Transverse colon (tissue), 3 donors: Measurements from ENCODE around the gene CDK9.

Source experiments
- EP300 ChIP-seq: sonication (generic); formaldehyde crosslinking; IDR thresholded peaks from one replicate; pipeline ENCODE4 v1.6.1; 2017; ENCODE audit warnings: antibody characterized with exemption, low read depth
- POLR2A ChIP-seq: fragments of 450-650 bp; IDR thresholded peaks from one replicate; pipeline ENCODE4 v1.6.1; 2016; ENCODE audit warnings: antibody characterized with exemption, mild to moderate bottlenecking, moderate library complexity
- TF ChIP-seq, protein P1 (sequence below), 5 experiments: fragments of 200-600 bp in 3 of 5; fragments of 450-650 bp in 2 of 5; sonication (generic) in 3 of 5; IDR thresholded peaks; 1 replicate in 2 of 5; 2 replicates in 3 of 5; pipeline ENCODE4 v1.5.1; 2016 to 2017; ENCODE audit warnings: antibody characterized with exemption in 5 of 5, inconsistent platforms in 3 of 5, mild to moderate bottlenecking in 2 of 5, moderate library complexity in 1 of 5

DNA sequence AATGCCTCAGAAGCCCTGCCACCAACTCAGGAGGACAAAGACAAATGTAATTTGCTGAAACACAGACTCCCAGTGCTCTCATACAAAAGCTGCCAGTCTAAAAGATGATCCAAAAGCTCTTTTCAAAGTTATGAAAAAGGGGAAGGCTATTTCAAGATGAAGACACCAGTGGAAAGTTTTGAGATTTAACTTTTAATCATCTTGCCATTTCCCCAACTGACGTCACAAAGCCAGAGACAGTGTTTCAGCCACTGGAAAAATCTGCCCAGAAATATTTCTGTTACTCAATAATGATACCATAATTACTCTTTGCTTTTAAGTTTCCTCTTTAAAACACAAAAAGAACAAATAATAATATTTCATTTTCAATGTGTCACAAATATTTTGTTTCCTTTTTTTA, 47.7 kb downstream of the CDK9 start:
- TF ChIP-seq, protein P1, sequence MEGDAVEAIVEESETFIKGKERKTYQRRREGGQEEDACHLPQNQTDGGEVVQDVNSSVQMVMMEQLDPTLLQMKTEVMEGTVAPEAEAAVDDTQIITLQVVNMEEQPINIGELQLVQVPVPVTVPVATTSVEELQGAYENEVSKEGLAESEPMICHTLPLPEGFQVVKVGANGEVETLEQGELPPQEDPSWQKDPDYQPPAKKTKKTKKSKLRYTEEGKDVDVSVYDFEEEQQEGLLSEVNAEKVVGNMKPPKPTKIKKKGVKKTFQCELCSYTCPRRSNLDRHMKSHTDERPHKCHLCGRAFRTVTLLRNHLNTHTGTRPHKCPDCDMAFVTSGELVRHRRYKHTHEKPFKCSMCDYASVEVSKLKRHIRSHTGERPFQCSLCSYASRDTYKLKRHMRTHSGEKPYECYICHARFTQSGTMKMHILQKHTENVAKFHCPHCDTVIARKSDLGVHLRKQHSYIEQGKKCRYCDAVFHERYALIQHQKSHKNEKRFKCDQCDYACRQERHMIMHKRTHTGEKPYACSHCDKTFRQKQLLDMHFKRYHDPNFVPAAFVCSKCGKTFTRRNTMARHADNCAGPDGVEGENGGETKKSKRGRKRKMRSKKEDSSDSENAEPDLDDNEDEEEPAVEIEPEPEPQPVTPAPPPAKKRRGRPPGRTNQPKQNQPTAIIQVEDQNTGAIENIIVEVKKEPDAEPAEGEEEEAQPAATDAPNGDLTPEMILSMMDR (IDR thresholded peaks at IDR 0.05) = no peak
- TF ChIP-seq EP300 = no peak
- TF ChIP-seq POLR2A = no peak
